GM18526 (cell line): ENCODE results near the gene ACHE.

Experiments
- POLR2A ChIP-seq: IDR thresholded peaks from 3 replicates; pipeline ENCODE4 v1.6.1; 2011; ENCODE audit not compliant: insufficient read length; ENCODE audit errors: extremely low read depth

Gene ACHE

DNA sequence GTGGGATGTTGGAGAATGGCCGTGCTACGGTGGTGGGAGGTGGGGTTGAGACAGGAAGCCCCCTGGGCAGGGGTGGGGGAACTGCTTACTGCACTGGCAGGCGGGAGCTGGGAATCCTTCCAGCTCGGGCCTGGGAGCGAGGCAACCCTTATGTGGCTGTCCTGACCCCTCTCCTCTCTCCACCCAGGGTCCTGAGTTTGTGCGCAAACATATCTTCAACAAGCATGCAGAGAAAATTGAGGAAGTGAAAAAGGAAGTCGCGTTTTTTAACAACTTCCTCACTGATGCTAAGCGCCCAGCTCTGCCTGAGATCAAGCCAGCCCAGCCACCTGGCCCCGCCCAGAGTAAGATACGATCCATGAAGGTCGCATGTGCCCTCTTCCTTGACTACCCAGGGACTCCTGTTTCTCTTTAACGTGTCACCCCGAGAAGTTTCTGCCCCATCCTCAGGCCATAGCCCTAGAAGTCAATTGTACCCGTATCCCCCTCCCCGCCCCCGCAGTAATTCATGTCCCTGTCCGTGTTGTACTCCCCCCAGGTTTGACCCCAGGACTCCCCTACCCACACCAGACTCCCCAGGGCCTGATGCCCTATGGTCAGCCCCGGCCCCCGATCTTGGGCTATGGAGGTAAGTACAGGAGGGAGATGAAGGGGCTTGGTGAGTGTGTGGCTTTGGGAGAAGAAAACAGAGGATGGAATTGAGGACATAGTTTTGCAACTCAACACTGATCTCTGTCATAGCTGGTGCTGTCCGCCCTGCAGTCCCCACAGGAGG lies 8.0 kb downstream of the ACHE start:
- TF ChIP-seq POLR2A, result peak; percentile 52

- no peak for TF ChIP-seq POLR2A
These were observed 8.7 kb downstream of the ACHE start for GRCh38 chr7:100886936-100887515.

DNA sequence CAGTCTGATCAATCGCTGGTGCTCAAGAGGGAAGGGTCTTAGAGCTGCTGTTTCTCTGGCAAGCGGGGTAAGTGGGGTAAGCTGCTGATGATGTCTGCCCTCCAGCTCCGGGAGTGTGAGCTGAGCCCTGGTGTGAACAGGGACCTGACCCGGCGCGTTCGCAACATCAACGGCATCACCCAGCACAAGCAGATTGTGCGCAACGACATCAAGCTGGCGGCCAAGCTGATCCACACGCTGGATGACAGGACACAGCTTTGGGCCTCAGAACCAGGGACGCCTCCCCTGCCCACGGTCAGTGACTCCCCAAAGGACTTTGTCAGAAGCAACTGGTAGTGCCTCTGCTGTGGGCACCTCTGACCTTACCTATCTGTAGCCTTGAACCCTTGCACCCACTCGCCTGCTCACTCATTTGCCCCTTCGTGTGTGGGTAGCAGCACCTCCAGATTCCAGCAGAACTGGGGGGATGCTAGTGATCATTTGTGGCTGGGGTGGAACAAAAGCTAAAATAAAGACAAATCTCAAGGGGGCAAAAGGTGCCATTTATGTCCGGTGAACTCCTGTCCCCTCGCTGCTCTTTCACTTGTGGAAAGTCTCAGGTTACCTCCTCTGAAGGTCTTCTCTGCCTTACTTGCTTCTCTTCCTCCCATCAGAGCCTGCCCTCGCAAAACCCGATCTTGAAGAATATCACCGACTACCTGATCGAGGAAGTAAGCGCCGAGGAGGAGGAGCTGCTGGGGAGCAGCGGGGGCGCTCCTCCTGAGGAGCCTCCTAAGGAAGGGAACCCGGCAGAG lies 9.3 kb downstream of the ACHE start:
- TF ChIP-seq POLR2A, result no peak

DNA sequence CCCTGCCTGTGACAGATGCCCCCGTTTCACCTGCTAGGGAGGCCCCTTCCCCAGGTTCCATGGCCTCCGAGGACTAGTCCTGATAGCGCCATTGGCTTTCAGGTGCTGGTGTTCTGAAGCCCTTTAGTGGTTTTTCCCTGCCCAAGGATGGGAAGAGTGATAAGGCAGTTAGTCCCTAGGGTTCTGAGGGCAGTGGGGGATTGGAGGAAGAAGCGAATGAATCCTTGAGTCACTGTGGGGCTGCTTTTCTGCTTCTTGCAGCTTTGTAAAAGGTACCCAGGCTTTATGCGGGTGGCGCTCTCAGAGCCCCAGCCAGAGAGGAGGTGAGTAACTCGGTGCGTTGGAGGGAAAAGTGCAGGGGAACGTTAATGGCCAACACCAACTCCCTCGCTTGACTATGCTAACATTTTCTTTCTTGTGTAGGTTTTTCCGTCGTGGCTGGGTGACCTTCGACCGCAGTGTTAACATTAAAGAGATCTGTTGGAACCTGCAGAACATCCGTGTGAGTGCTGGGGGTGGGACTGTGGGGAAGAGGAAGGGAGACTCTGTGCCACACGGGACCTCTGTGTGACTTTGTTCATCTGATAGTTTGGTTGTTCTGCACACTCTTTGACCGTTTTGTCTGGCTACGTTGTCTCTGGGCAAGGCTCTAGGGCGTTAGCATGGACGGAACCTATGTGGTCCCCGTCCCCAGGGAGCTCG lies 10.1 kb downstream of the ACHE start:
- no peak for TF ChIP-seq POLR2A

DNA sequence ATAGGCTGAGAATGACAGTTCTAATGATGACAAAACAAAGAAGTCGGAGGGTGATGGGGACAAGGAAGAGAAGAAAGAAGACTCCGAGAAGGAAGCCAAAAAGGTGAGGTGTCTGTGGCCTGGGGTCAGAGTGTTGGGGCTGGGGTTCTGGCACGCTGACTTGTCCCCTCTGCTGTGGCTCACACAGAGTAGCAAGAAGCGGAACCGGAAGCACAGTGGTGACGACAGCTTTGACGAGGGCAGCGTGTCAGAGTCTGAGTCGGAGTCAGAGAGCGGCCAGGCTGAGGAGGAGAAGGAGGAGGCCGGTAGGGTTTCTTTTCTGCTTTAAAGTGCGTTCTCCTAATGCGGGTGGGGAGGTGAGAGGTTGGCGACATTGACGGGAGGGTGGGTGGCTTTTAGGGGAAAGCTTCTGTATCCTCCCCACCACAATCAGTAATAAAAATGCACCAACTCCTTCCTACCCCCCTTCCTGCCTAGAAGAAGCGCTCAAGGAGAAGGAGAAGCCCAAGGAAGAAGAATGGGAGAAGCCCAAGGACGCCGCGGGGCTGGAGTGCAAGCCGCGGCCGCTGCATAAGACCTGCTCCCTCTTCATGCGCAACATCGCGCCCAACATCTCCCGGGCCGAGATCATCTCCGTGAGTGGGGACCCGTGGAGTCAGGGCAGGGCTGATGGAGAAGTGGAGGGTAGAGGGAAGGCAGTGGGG lies 10.8 kb downstream of the ACHE start:
- TF ChIP-seq POLR2A, result no peak

DNA sequence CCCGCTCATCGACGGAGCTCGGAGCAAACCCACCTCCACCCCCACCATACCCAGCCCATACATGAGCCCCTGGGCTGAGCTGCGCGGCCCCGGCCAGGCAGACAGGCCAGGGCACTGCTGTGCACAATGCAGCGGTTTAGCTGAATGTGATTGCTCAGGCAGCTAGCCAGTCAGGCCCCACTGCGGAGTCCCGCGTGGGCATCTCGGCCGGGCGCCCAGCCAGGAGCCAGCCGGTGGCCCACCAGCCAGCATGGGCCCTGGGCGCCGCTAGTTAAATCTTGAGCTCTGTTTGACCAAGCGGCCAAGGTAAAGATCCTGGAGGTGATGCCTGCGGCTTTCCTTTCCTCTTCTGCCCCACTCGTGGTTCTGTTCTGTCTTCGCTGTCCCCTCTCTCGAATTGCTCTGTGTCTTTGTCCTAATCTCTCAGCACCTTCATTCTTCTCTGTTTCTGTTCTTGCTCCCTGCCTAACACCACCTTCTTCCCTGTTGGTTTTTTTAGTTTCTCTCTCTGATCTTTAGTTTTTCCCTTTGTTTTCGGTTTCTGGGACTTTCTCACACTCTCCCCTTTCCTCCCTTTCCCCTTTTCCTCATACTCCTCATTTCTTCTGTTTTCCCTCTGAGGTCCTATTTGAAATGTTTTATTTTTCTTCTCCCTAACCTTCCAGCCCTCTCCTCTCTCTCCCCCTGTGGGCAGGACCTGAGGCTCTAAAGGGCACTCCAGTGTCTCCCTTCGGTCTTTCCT lies 12.7 kb downstream of the ACHE start:
- no peak for TF ChIP-seq POLR2A

GRCh38 chr7:100882201-100882600 lies 13.5 kb downstream of the ACHE start:
- no peak for TF ChIP-seq POLR2A

DNA sequence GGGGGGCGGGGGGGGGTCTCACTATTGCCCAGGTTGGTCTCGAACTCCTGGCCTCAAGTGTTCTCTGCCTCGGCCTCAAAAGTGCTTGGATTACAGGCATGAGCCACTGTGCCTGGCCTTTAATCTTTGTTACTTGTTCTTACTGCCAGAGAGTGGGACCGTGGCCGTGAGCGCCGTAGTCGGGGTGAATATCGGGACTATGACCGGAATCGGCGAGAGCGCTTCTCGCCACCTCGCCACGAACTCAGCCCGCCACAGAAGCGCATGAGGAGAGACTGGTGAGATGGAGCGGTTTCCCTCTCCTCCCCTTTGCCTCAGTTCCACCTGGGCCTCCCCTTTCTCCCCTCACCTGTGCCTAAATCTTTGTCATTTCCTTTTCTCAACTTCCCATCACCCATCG lies 14.6 kb downstream of the ACHE start:
- no peak for TF ChIP-seq POLR2A

DNA sequence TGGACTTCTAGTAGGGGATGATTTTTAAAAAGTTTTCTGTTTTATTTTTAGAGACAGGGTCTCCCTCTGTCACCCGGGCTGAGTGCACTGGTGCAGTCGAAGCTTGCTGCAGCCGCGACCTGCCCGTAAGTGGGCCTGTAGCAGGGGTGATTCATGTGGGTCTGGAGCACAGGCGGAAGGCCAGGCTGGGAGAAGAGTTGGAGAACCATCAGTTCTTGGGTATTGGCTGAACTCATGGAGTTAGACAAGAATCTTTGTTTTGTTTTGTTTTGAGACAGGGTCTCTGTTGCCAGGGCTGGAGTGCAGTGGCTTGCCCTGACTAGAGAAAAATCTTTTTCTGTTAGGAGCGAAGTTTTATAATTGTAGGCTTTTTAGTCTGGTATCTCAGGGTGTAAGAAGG lies 15.0 kb downstream of the ACHE start:
- no peak for TF ChIP-seq POLR2A

DNA sequence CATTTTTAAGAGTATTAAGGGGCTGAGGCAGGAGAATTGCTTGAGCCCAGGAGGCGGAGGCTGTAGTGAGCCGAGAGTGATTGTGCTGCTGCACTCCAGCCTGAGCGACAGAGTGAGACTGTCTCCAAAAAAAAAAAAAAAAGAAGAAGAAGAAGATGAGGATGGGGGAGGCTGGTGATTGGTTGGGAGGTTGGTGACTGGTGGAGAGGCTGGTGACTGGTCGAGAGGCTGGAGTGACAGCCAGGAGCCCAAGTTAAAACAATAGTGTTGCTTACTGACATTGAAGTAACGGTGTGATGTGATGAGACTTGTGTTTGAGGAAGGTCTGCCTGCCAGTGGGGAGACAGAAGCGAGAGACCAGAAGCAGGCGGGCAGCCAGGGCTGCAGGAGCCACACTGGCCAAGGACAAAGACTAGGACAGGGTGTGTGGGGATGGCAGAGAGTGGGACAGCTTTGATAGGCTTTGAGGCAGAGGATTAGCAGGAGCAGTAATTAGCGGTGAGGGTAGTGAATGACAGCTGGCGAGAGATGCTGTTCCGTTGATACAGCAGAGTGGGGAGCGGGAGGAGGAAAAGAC lies 15.9 kb downstream of the ACHE start:
- TF ChIP-seq POLR2A, result no peak

DNA sequence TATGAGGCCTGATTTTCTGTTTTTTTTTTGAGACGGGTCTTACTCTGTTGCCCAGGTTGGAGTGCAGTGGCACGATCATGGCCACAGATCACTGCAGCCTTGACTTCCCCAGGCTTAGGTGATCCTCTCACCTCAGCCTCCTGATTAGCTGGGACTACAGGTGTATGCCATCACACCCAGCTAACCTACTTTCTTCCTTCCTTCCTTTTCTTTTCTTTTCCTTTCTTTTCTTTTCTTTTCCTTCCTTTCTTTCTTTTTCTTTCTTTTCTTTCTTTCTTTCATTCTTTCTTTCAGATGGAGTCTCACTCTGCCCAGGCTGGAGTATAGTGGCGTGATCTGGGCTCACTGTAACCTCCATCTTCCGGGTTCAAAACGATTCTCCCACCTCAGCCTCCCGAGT lies 17.0 kb downstream of the ACHE start:
- TF ChIP-seq POLR2A, result no peak

DNA sequence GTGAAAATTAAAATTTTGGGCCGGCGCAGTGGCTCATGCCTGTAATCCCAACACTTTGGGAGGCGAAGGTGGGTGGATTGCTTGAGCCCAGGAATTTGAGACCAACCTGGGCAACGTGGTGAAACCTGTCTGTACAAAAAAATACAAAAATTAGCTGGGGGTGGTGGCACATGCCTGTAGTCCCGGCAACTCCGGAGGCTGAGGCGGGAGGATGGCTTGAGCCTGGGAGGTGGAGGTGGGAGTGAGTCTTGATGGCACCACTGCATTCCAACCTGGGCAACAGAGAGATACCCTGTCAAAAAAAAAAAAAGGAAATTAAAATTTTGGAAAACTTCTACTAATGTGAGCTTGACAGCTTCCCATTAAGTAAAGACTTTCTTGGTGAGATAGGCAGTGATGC lies 17.7 kb downstream of the ACHE start:
- TF ChIP-seq POLR2A, result no peak

GRCh38 chr7:100875356-100875751 lies 20.3 kb downstream of the ACHE start:
- TF ChIP-seq POLR2A, result no peak
